Amniotic epithelial cell (primary cell): ENCODE results near the gene ENKD1.

Experiments used
- DNase-seq: peaks from one replicate; pipeline ENCODE4 v3.0.0-alpha.2; 2010; ENCODE audit warnings: low read depth

Gene ENKD1

DNA sequence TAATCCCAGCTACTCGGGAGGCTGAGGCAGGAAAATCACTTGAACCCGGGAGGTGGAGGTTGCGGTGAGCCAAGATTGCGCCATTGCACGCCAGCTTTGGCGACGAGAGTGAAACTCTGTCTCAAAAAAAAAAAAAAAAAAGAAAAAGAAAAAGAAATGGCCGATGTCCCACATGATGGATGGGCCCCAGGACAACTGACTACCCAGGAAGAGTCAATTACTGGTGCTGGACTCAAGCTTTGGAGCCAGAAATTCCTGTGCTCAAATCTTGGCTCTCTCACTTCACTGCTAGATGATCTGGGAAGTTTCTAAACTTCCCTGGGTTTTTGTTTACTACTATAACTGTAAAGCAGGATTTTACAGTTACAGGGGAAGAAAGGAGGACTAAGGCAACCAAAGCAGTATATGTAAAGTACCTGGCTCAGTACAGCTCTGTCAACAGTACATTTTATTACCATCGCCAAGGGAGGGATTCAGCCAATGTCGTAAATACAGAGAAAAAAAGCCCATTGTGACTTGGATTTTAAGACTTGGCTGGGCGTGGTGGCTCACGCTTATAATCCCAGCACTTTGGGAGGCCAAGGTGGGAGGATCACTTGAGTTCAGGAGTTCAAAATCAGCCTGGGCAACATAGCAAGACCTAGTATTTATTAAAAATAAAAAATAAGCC is 11.9 kb upstream of the ENKD1 start:
- no peak for DNase-seq

GRCh38 chr16:67677712-67678111 is 11.2 kb upstream of the ENKD1 start:
- DNase-seq: no peak

GRCh38 chr16:67676939-67677338 is 10.4 kb upstream of the ENKD1 start:
- DNase-seq: no peak

- DNase-seq: no peak
Measured at GRCh38 chr16:67676516-67676915, 10.0 kb upstream of the ENKD1 start.

DNA sequence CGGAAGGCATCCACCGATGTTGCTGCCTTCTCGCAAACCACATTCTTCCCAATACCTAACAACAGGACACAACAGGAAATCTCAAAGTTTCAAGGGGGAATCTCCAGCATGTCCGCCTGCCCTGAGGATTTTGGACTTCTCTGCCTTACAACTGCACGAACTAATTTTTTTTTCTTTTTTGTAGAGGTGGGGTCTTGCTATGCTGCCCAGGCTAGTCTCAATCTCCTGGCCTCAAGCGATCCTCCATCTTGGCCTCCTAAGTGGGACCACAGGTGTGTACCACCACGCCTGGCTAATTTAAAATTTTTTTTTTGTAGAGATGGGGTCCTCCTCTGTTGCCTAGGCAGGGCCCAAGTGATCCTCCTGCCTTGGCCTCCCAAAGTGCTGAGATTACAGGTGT is 9.4 kb upstream of the ENKD1 start:
- no peak for DNase-seq

GRCh38 chr16:67675579-67675935 is 9.0 kb upstream of the ENKD1 start:
- no peak for DNase-seq

GRCh38 chr16:67674851-67675578 is 8.5 kb upstream of the ENKD1 start:
- DNase-seq: no peak

DNA sequence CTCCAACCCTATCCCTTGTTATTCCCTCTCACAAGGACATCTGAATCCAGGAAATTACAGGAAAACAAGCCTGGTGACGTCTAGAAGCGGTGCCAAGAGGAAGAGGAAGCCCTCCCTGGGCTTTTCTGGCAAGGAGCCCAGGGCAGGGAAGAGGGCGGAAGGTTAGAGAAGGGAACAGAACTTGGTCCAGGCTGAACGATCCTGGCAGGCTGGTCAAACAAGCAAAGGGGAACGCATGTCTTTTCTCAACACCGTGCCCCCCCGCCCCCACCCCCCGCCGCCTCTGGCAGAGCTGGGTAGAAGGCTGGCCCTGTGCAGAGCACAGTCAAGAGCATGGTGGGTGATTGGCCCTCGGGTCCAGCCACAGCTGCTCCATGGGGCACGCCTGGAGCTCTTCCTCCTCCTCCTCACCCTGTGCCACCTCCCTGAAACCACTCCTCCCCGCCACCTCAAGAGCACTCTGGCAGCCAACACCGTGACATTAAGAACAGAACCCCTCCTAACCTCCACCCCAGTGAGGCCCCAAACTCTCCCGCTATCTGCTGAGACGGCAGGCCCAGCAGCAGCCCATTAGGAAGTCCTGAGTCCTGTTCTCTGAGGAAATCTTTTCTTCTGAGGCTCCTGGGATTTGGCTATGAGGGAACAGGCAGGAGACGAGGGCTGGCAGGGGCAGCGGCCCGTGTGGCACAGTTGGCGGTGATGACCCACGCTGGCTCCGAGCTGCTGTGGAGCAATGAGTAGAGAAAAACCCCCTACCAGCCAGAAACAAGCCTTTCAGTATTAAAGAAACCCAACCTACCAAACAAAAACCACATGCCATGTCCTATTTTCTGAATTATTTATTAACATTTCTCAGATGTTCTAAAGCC is 7.4 kb upstream of the ENKD1 start:
- DNase-seq: no peak

GRCh38 chr16:67672739-67673662 is 6.5 kb upstream of the ENKD1 start:
- DNase-seq: peak; percentile 80

DNA sequence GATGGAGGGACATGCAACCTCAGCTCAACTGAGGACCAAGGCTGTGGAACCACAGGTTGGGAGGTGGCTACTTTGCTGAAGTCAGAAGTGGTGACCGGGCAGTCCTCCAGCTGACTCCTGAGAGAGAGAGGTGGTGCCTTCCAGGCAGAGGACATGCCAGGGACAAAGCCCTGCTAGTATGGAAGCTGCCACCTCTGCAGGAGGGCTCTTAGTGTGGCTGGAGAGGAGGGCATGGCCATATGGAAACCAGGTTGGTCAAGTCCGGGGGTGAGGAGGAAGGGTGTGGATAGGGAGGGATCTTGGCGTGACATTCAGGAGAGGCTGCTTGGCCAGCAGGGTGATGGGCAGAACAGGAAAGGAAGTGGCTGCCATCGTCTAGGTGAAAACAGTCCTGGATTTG is 5.8 kb upstream of the ENKD1 start:
- DNase-seq: no peak

GRCh38 chr16:67669499-67670101 is 3.0 kb upstream of the ENKD1 start:
- no peak for DNase-seq

DNA sequence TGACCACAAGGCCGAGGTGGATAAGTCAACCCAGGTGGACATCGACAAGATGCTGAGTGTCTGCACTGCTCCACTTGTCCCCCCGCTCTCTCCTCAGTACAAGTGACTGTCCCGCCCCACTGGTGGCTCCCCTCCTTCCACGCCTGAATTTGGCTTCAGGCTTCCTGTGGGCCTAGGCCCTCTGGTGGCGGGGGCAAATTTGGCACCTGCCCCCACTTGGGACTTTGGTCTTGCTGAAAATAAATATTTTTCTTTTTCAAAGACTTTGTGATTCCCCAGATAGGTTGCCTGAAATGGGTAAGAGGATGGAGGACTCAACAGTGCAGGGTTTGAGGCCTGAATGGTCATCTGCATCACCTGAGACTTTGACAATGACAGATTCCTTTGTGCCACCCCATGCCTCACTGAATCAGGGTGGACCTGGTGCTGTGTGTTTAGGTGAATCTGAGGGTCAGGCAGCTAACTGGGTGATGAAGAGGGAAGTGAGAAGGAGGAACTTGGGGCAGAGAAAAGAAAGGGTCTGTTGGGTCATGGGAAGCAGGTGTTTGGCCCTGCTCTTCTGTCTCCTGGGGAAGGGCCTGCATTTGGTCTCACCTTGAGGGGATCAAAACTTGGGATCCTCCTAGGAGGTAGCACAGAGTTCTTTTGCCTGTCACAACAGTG is 2.1 kb upstream of the ENKD1 start:
- no peak for DNase-seq

GRCh38 chr16:67667817-67668494 is 1.4 kb upstream of the ENKD1 start:
- peak; percentile 83 for DNase-seq

DNA sequence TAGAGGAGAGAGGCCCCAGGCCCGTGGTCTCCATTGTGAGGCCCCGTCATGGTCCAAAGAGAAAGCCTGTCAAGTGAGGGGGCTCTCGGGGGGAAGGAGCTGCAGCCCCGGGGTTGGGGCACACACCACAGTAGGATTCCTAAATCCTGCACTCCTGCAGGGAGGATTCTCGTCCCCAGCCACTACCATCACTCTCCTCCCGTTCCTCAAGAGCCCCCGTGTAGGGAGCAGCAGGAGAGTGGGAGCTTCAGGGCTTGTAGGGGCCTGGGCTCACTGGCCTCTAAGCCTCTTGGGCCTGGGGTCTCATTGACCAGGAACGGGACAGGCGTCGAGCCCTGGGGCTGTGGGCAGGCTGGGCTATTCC is 885 bp upstream of the ENKD1 start:
- no peak for DNase-seq

- DNase-seq: peak; percentile 31
Measured at GRCh38 chr16:67666032-67666551, 458 bp downstream of the ENKD1 start.

GRCh38 chr16:67665598-67665997 is 952 bp downstream of the ENKD1 start:
- DNase-seq: no peak

DNA sequence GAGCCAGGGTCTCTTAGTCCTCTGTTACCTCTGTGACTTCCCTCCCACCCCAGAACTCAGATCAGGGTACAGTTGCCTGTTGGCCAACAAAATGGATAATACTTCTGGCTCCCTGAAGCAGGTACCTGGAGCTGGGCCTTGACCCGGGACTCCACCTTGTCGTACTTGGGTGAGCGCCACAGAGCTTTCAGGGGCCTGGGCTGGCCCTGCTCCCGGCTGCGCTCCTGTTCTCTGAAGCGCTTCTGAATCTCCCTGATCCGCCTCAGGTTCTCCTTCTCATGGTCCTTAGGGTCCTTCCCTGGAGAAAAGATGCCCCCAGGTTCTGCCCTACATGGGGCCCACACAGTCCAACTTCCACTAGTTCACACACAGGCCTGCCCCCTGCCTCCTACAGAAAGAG is 1.7 kb downstream of the ENKD1 start:
- no peak for DNase-seq

DNA sequence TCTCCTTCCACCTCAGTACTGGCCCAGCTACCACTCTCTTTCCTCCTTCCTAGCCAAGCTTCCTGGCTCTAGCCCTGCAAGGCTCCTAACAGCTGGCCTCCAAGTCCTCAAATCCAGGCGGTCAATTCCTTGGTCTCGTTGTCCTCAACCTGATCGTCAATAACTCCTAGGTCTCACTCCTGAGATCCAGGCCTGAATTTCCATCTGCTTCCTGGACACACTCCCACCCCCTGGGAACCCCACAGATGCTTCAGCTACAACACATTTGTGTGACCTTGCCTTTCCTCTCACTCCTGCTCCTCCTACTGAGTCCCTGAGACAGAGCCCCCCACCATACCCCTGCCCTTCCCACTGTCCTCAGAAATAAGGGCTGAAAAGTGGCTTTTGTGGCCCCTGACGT is 2.3 kb downstream of the ENKD1 start:
- no peak for DNase-seq

GRCh38 chr16:67663877-67664222 is 2.7 kb downstream of the ENKD1 start:
- DNase-seq: no peak

DNA sequence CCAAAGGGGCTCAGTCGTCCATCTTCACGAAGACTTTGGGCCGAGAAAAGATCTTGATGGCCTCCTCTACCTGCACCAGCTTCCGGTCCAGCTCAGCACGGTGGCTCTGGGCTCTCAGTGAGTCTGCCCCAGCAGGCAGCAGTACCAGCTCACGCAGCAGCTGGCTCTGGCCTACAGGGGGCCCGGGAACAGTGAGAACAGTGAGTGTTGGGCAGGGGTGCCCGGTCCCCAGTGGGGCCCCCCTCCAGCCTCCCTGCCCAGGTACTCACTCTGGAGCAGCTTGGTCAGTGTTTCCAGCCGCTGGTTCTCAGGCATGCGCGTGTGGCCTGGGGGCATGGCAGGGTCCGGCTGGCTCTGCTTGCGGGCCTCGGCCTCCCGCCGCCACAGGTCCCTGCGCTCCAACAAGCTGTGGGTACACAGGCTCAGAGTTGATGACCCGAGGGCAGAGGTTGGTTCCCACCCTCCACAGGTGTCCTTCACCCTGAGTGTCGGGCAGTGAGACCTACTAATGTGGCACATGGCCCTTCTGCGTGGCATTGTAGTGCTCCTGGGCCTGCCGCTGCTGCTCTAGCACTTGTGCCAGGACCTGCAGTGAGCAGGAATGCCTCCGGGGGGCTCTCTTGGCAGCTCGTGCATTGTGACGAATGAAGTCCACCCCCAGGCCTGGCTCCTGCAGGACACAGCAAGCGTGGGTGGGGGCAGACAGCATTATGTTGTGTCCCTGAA is 3.2 kb downstream of the ENKD1 start:
- no peak for DNase-seq
